Ovary (tissue), 3 donors: Measurements from ENCODE around the gene DEDD2.

ENCODE experiments used
- CTCF ChIP-seq, 3 donors: fragments of 450-650 bp in 2 of 3; fragments of 200-600 bp in 1 of 3; IDR thresholded peaks; one replicate each; pipeline versions ENCODE4 v1.5.1 to v1.8.0; 2016 to 2022; ENCODE audit warnings: antibody characterized with exemption in 3 of 3, mild to moderate bottlenecking in 1 of 3
- EP300 ChIP-seq: sonication (generic); formaldehyde crosslinking; IDR thresholded peaks from one replicate; pipeline ENCODE4 v1.6.1; 2017; ENCODE audit warnings: antibody characterized with exemption
- POLR2A ChIP-seq: fragments of 450-650 bp; IDR thresholded peaks from one replicate; pipeline ENCODE4 v1.6.1; 2017; ENCODE audit warnings: antibody characterized with exemption, mild to moderate bottlenecking, moderate library complexity
- donor health status: DM: no; HTN: no; CAD: no.

- TF ChIP-seq CTCF (IDR thresholded peaks at IDR 0.05) (no peak), POLR2A (no peak), EP300 (no peak)
Measured at GRCh38 chr19:42193706-42194105, 23.8 kb downstream of the DEDD2 start.
